ENCODE data around the gene KIAA0753. TPM values are rescaled to one million over a fixed set of nuclear protein-coding genes. Genes with fewer than 3 reads are reported as not detected.

The KIAA0753 gene
- total RNA-seq, 2 donors from 2014 or later, result 6.9 to 13.5 TPM

DNA sequence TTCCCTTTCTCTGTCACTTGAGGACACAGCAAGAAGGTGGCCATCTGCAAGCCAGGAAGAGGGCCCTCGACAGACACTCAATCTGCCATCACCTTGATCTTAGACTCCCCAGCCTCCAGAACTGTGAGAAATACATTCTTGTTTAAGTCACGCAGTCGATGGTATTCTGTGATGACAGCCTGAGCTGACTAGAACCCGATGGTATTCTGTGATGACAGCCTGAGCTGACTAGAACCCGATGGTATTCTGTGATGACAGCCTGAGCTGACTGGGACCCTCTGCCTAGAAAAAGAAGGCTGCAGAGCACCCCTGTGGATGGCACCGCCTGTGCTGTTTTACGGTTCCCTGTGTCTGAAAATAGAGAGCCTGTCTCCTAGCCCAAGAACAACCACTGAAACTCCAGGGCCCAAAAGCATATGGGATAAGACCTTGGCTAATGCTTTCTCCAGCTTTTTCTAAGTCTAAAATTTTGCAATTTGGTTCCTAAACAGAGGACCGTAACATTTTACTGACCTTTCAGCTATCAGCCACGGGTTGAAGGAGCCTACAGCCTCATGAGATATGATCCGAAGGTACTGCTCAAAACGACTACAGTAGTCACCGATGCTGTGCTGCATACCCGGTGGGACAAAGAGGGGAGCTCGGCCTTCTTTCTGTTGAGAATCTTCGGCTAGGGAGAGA lies 51.1 kb downstream of the KIAA0753 start:
- 91 to 95% methylated on average over 13 to 15 of the region's 15 CpGs for WGBS, 2 donors
- no peak for ATAC-seq

DNA sequence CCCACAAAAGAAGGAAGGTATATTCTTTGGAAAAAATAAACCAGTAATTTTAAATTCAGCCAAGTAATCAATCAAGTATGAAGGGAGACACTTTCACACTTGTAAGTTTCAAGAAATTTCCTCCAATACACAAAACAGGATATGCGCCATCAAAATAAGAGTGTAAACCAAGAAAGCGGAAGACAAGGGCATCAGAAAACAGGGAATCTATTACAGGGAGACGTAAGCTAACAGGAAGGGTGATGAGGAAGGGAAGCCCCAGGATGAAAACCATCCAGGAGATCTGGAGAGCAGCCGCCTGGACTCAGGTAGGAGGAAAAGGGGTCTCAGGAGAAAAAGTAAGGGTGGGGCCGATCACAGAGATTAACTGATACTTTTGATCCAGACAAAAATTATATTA lies 52.3 kb downstream of the KIAA0753 start:
- ATAC-seq, result no peak
- intact Hi-C loops (cut with DNase I), result no loop called here
- no peaks in the 10 kb centered on the region for H3K9me3 ChIP-seq
- peaks cover 4 to 21% of the 10 kb centered on the region in 2 donors for H3K36me3 ChIP-seq (replicated peaks in 1 of 2; ENCODE audit: insufficient read depth in 1 of 2, low read depth in 2 of 2)
- no peak overlapping the region for H3K4me3 ChIP-seq
- WGBS, 2 donors, result 85 to 95% methylated on average over 5 of the region's 5 CpGs
- no peak overlapping the region for H3K27ac ChIP-seq
- H3K27me3 ChIP-seq, result no peaks in the 10 kb centered on the region
- peaks cover 6% of the 10 kb centered on the region for H3K4me1 ChIP-seq
- TF ChIP-seq, protein P1, sequence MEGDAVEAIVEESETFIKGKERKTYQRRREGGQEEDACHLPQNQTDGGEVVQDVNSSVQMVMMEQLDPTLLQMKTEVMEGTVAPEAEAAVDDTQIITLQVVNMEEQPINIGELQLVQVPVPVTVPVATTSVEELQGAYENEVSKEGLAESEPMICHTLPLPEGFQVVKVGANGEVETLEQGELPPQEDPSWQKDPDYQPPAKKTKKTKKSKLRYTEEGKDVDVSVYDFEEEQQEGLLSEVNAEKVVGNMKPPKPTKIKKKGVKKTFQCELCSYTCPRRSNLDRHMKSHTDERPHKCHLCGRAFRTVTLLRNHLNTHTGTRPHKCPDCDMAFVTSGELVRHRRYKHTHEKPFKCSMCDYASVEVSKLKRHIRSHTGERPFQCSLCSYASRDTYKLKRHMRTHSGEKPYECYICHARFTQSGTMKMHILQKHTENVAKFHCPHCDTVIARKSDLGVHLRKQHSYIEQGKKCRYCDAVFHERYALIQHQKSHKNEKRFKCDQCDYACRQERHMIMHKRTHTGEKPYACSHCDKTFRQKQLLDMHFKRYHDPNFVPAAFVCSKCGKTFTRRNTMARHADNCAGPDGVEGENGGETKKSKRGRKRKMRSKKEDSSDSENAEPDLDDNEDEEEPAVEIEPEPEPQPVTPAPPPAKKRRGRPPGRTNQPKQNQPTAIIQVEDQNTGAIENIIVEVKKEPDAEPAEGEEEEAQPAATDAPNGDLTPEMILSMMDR (IDR thresholded peaks at IDR 0.05), result no peak
- TF ChIP-seq POLR2A (IDR thresholded peaks at IDR 0.05), result no peak
- no peak for DNase-seq

More for the DNA sequence above, 51.1 kb downstream of the KIAA0753 start:
- Histone ChIP-seq H3K36me3 (replicated peaks in 1 of 2; ENCODE audit: insufficient read depth in 1 of 2, low read depth in 2 of 2) (peaks cover 4 to 21% of the 10 kb centered on the region in 2 donors), H3K4me3 (no peak overlapping the region), H3K4me1 (peaks cover 6% of the 10 kb centered on the region), H3K27me3 (no peaks in the 10 kb centered on the region), H3K9me3 (no peaks in the 10 kb centered on the region), H3K27ac (no peak overlapping the region)
- TF ChIP-seq, protein P1 (IDR thresholded peaks at IDR 0.05), result no peak
- no peak for TF ChIP-seq POLR2A (IDR thresholded peaks at IDR 0.05)
- DNase-seq, result no peak
- intact Hi-C loops (cut with DNase I), result no loop called here

DNA sequence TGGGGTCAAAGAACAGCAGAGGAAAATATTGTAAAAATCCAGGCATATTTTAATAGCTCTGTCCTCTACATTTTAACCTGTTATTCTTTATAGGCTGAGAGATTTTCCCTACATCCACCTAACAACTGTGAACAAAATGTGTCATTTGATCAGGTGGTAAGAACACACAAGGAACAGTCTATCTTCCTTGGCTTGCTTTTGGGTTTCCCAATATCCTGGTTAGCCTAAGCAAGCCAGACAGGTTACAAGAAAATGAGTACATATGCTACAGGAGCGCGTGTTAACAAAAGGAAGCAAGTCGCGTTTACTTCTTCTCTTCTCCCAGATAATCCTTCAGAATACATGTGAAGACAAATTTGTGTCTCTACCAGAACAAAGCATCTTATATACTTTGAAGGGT lies 53.2 kb downstream of the KIAA0753 start:
- 92 to 96% methylated on average over 4 of the region's 4 CpGs for WGBS, 2 donors
- no peak for ATAC-seq
- no peak for TF ChIP-seq POLR2A (IDR thresholded peaks at IDR 0.05)
- TF ChIP-seq, protein P1 (IDR thresholded peaks at IDR 0.05), result no peak
- intact Hi-C loops (cut with DNase I), result no loop called here
- Histone ChIP-seq H3K27me3 (no peaks in the 10 kb centered on the region), H3K4me3 (no peak overlapping the region), H3K4me1 (peaks cover 6% of the 10 kb centered on the region), H3K27ac (no peak overlapping the region), H3K9me3 (no peaks in the 10 kb centered on the region), H3K36me3 (replicated peaks in 1 of 2; ENCODE audit: insufficient read depth in 1 of 2, low read depth in 2 of 2) (peaks cover 4 to 21% of the 10 kb centered on the region in 2 donors)
- DNase-seq, result no peak

DNA sequence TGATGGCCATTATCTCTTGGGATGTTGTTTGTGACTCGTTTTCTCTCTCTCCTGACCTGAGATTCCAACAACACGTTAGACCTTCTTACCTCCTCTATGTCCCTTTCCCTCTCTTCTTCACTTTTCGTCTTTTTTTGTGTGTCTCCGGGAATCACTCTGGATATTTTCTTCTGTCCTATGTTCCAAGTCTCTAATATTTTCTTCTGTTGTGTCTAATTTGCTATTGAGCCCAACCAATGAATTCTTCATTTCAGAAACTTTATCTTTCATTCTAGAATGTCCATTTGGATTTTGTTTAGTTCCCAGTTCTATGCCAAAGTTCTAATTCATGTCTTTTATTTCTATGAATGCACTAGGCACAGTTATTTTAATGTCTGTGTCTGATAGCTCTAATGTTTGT lies 57.1 kb downstream of the KIAA0753 start:
- TF ChIP-seq, protein P1 (IDR thresholded peaks at IDR 0.05), result no peak
- TF ChIP-seq POLR2A (IDR thresholded peaks at IDR 0.05), result no peak
- ATAC-seq (no peak), DNase-seq (no peak)
- Histone ChIP-seq H3K27me3 (no peaks in the 10 kb centered on the region), H3K27ac (no peak overlapping the region), H3K4me3 (no peak overlapping the region), H3K9me3 (no peaks in the 10 kb centered on the region), H3K4me1 (no peaks in the 10 kb centered on the region), H3K36me3 (replicated peaks in 1 of 2; ENCODE audit: insufficient read depth in 1 of 2, low read depth in 2 of 2) (peaks cover 0 to 11% of the 10 kb centered on the region in 2 donors)
- intact Hi-C loops (cut with DNase I), result no loop called here
- WGBS, 2 donors, result 95 to 99% methylated on average over 4 of the region's 4 CpGs

DNA sequence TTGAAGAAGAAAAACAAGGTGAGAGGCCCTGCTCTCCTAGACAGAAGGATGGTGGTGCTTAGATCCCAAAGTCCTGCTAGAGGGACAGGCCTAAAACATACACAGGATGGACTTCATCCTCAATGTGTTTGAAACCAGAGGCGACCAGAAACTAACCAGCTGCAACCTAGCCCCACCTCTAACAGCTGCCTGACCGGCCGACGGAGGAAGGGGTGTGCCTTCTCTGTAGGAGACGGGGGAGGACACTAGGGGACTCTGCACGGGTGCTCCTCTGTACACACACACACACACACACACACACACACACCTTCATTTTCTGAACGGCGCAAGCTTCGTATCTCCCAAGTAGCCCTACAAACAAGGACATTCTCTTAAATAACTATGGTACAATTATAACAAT lies 59.9 kb downstream of the KIAA0753 start:
- no peaks in the 10 kb centered on the region for H3K27me3 ChIP-seq
- ATAC-seq (no peak), DNase-seq (no peak)
- no peak overlapping the region for H3K27ac ChIP-seq
- 80 to 88% methylated on average over 6 to 9 of the region's 9 CpGs for WGBS, 2 donors
- H3K9me3 ChIP-seq, result no peaks in the 10 kb centered on the region
- H3K4me1 ChIP-seq, result no peaks in the 10 kb centered on the region
- no peak for TF ChIP-seq POLR2A (IDR thresholded peaks at IDR 0.05)
- TF ChIP-seq, protein P1 (IDR thresholded peaks at IDR 0.05), result no peak
- H3K36me3 ChIP-seq (replicated peaks in 1 of 2; ENCODE audit: insufficient read depth in 1 of 2, low read depth in 2 of 2), result peaks cover 0 to 2% of the 10 kb centered on the region in 2 donors
- H3K4me3 ChIP-seq, result no peak overlapping the region
- intact Hi-C loops (cut with DNase I), result no loop called here
